NCI-H2196 (cell line): ENCODE measurements around the gene VMAC.
"Not testable (repeated sequence)": the region's sequence is repeated elsewhere in the genome, so short reads cannot be mapped to it uniquely, and the experiment has no call there.

Source experiments
- DNase-seq: peaks from one replicate; lab custom pipeline; 2025; ENCODE audit not compliant: unreplicated experiment; lab: John Stamatoyannopoulos, UW

Gene VMAC

GRCh38 chr19:5883157-5883873 is 21.4 kb upstream of the VMAC start:
- DNase-seq = peak; percentile 61

- DNase-seq = not testable (repeated sequence)
Observed at GRCh38 chr19:5884065-5884811, 20.4 kb upstream of the VMAC start.

GRCh38 chr19:5889288-5889971 is 15.2 kb upstream of the VMAC start:
- no peak for DNase-seq

GRCh38 chr19:5890099-5890498 is 14.6 kb upstream of the VMAC start:
- DNase-seq = no peak

DNA sequence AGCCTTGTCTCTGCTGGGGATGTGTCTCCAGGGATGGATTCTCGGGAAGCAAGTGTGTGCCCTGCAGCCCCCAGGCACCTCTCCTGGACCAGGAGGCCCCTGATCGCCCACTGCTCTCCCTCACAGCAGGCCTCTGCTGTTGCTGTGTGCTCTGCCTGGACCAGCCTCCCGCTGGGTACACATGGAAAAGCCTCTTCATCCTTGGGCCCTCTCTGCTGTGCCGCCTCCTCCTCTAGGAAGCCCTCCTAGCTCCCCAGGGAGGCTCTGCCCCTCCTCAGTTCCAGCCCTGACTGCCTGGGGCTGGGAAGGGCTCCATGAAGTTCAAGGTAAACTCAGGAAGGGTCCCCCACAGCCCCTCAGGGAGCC is 13.1 kb upstream of the VMAC start:
- DNase-seq = no peak

GRCh38 chr19:5891938-5892771 is 12.5 kb upstream of the VMAC start:
- no peak for DNase-seq

DNA sequence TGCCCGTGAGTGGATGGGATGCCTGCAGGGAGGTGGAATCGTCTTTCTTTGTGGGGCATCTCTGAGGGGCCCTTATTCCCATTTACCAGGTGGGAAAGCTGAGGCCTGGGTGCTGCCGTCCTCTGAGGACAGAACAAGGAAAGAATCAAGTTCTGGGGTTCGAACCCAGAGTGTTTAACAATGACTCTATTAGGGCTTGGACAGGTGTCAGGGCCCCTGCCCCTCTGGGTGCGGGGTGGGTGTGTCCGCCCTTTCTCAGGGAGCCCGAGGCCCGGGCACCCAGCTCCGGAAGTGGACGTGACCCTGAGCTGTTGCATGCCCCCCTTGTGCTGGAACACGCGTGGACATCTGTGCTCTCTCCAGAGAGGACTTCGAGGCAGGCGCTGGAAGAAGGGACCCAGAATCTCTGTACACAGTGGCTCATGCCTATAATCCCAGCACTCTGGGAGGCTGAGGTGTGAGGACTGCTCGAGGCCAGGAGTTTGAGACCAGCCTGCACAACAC is 11.8 kb upstream of the VMAC start:
- no peak for DNase-seq

- no peak for DNase-seq
Observed at GRCh38 chr19:5893296-5893903, 11.3 kb upstream of the VMAC start.

GRCh38 chr19:5893907-5894703 is 10.6 kb upstream of the VMAC start:
- no peak for DNase-seq

GRCh38 chr19:5894704-5895349 is 9.8 kb upstream of the VMAC start:
- no peak for DNase-seq

DNA sequence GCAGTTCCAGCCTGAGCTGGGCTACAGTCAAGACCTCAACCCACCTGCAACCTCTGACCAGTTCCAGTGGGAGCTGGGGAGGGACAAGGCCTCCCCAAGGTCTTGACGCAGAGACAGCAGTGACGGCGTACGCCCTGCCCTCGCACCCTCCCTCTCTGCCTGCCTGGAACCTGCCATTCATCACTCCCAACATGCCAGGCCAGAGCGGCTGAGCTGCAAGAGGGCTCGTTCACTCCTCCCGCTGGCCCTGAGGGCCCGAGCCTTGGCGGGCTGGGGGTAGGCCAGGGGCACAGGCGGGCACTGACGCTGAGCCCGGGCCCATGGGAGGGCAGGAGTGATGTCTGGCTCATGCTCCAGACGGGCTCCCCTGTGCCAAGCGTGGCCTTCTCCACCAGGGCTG is 9.3 kb upstream of the VMAC start:
- no peak for DNase-seq

GRCh38 chr19:5895890-5896289 is 8.8 kb upstream of the VMAC start:
- no peak for DNase-seq

DNA sequence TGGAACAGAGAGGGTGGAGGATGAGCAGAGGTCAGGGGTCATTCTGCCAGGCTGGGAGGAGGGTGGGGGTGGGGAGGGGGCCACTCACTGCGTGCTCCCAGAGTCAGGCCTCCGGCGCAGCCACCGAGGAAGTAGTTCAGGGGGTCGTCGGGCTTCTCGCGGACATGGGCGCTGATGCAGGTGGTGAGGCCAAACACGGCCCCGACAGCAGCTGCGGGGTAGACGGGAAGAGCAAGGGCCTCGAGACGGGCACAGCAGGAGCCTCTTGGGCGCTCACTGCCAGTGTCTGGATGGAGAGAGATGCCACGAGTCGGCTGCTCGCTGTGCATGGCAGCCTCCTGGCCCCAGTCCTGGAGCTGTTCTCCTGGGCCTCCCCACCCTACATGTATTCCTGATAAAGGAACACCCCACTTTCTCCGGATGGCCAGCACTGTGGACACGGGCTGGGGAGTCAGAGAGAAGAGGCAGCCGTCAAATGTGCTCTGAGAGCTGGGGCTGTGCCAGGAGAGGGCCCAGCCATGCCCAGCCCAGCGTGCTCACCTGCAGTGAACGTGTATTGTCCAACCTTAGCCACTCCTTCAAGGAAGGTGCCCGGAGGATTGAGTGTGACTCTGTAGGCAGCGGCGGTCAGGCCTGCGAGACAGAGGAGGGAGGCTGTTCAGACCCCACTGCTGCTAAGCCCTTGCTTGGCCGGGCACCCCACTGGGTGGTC is 8.2 kb upstream of the VMAC start:
- no peak for DNase-seq

- no peak for DNase-seq
Observed at GRCh38 chr19:5897189-5897969, 7.3 kb upstream of the VMAC start.

GRCh38 chr19:5899728-5900526 is 4.7 kb upstream of the VMAC start:
- DNase-seq = no peak

DNA sequence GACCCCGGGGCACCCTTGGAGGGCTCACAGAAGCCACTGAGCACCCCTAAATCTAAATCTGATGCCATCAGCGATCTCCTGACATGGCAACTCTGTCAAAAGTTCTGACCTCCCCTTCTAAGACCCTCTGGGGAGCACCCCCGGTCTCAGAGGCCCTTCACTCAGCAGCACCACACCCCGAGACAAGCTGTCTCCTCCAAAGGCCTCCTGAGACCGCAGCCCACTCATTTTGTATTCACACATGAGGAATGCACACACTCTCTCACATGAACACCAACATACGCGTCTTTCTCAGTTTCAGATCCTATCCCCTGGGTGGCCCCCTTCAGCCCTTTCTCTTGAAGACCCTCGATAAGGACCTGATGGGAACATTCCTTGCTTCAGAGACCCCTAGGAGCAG is 3.7 kb upstream of the VMAC start:
- no peak for DNase-seq

DNA sequence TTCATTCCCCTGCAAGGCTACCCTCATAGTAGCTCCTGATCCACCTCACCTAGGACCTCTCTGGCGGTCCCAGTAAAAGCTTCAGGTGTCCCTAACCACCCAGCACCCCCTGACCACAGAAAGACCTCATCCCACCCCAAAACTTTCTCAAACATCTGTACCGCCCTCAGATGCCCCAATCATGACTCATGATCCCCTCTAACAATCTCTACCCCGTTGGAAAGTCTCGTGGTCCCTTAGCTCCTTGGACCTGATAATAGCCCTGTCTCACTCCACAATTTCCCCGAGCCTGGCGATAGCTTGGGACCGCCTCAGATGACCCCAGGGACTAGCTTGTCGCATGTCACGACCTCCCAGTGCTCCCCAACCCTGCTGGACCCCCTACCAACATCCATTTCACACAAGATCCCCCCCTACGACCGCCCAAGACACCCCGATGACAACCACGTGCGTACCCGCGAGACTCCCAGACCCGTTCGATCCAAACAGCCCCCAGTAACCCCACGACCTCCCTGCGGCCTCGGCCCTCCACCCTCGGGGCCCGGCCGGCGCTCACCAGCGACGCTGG is 1.5 kb upstream of the VMAC start:
- DNase-seq = no peak
